Peyer's patch (tissue), 4 donors: ENCODE results near the gene PRICKLE2.

Source experiments
- POLR2A ChIP-seq, 2 donors: fragments of 450-650 bp; IDR thresholded peaks; one replicate each; pipeline ENCODE4 v1.5.1; 2017; ENCODE audit warnings: antibody characterized with exemption in 2 of 2, mild to moderate bottlenecking in 2 of 2, moderate library complexity in 2 of 2
- TF ChIP-seq, protein P1 (sequence below), 6 experiments: fragments of 450-650 bp in 4 of 6; fragments of 200-600 bp in 2 of 6; sonication (generic) in 1 of 6; IDR thresholded peaks; one replicate each; pipeline ENCODE4 v1.5.1; 2017 to 2019; ENCODE audit warnings: antibody characterized with exemption in 6 of 6, mild to moderate bottlenecking in 3 of 6, moderate library complexity in 1 of 6

DNA sequence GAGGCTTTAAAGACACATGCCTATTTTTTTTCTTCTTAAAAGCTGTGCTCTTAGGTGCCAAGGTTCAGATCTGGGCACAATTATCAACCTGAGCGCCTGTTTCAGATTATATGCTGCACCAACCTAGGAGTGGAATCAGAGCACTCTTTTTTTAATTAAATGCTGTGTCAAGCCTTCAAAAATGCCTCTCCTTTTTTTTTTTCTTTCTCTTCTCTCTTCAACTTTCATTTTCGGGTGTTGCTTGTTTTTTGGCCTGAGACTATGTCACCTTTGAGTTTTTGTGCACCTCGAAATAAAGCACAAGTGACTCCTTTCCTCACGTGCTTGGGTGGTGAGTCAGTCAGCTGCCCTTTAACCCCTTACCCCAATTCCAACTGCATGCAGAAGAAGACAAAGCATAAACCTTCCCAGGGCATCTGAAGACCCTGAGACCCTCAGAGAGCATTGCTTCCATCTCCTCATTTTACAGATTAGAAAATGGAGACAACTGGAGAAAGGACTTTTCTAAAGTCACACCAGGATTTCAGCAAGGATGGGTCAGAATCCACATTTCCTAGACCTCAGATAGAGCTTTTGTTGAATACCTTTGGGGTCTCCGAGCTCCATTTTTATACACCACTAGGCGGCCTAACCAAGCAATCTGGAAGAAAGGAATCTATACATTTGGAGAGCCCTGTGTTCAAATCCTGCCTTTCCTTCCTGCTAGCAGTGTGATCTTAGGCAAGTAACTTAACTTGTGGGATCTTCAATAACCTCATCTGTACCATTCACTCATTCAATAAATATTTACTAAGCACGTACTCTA is 631 bp upstream of the PRICKLE2 start:
- TF ChIP-seq, protein P1, sequence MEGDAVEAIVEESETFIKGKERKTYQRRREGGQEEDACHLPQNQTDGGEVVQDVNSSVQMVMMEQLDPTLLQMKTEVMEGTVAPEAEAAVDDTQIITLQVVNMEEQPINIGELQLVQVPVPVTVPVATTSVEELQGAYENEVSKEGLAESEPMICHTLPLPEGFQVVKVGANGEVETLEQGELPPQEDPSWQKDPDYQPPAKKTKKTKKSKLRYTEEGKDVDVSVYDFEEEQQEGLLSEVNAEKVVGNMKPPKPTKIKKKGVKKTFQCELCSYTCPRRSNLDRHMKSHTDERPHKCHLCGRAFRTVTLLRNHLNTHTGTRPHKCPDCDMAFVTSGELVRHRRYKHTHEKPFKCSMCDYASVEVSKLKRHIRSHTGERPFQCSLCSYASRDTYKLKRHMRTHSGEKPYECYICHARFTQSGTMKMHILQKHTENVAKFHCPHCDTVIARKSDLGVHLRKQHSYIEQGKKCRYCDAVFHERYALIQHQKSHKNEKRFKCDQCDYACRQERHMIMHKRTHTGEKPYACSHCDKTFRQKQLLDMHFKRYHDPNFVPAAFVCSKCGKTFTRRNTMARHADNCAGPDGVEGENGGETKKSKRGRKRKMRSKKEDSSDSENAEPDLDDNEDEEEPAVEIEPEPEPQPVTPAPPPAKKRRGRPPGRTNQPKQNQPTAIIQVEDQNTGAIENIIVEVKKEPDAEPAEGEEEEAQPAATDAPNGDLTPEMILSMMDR (IDR thresholded peaks at IDR 0.05) = no peak
- TF ChIP-seq POLR2A (IDR thresholded peaks at IDR 0.05) = no peak
